ENCODE results near the gene TRIP13. TPM values are rescaled to one million over a fixed set of nuclear protein-coding genes. Genes with fewer than 3 reads are reported as not detected.
A peak's percentile ranks its signal among the peaks of the same experiment; 100 is the strongest.
"Not testable (repeated sequence)": the region's sequence is repeated elsewhere in the genome, so short reads cannot be mapped to it uniquely, and the experiment has no call there.

The TRIP13 gene
- total RNA-seq, 1 donor, result 32.5 TPM

DNA sequence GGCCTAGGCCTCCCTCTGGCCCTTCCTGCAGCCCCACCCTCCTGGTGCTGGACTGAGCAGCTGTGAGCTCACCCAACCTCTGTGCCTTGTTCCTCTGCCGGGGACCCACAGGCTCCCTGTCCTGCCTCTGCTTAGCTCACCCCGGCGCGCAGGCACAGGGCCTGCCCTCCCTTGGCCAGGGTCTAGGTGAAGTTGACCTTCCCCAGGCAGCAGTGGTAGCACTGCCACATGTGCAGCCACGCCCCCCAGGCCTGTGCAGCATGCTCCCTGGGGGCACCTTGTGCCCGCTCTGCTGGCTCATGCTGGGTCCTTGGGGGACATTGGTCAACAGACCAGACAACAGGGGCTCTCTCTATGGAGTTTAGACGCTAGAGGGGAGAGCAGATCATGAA, 18.1 kb downstream of the TRIP13 start:
- H3K4me3 ChIP-seq (ENCODE audit: low read depth, low read length), result no peak overlapping the region
- TF ChIP-seq CTCF (IDR thresholded peaks at IDR 0.05; ENCODE audit: insufficient read depth, low read length), result no peak
- no peak for DNase-seq (ENCODE audit: low read depth)

- DNase-seq (ENCODE audit: low read depth), result peak; percentile 12
- H3K4me3 ChIP-seq (ENCODE audit: low read depth, low read length), result no peak overlapping the region
- TF ChIP-seq CTCF (IDR thresholded peaks at IDR 0.05; ENCODE audit: insufficient read depth, low read length), result no peak
These were observed 18.9 kb downstream of the TRIP13 start for GRCh38 chr5:911601-912000.

- H3K4me3 ChIP-seq (ENCODE audit: low read depth, low read length), result no peak overlapping the region
- TF ChIP-seq CTCF (IDR thresholded peaks at IDR 0.05; ENCODE audit: insufficient read depth, low read length), result peak; percentile 14
These were observed 19.8 kb downstream of the TRIP13 start for GRCh38 chr5:912280-913091.

GRCh38 chr5:914174-914573, 21.5 kb downstream of the TRIP13 start:
- TF ChIP-seq CTCF (IDR thresholded peaks at IDR 0.05; ENCODE audit: insufficient read depth, low read length), result no peak
- no peak overlapping the region for H3K4me3 ChIP-seq (ENCODE audit: low read depth, low read length)
- no peak for DNase-seq (ENCODE audit: low read depth)

More at GRCh38 chr5:912280-913091, 19.8 kb downstream of the TRIP13 start:
- peak; percentile 83 for DNase-seq (ENCODE audit: low read depth)

DNA sequence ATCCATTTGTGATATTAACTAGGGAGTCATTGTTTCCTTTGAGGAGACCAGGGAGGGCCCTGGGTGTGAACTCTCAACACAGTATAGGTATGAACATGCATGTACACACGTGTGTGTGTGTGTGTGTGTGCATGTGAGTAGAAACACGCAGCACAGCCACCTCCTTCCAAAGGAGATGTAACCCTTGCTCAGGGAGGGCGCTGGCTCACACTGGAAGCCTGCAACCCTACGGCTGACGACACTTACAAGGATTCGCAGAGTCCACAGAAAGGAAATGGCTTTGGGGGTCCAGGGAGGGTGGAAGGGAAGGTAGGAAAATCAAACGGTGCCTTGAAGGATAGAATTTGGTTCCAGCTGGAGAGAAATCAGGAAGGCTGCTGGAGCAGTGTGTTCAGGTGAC, 21.9 kb downstream of the TRIP13 start:
- TF ChIP-seq CTCF (IDR thresholded peaks at IDR 0.05; ENCODE audit: insufficient read depth, low read length), result no peak
- DNase-seq (ENCODE audit: low read depth), result no peak
- H3K4me3 ChIP-seq (ENCODE audit: low read depth, low read length), result no peak overlapping the region

DNA sequence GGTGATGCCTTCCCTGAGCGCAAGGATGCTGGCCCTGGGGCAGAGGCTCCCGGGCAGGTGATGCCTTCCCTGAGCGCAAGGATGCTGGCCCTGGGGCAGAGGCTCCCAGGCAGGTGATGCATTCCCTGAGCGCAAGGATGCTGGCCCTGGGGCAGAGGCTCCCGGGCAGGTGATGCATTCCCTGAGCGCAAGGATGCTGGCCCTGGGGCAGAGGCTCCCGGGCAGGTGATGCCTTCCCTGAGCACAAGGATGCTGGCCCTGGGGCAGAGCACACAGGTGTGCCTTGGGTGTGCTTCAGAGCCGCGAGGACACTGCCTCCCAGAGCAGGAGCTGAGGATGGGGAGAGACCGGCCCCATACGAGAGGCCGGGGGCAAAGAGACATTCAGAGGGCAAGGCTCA, 22.7 kb downstream of the TRIP13 start:
- H3K4me3 ChIP-seq (ENCODE audit: low read depth, low read length); DNase-seq (ENCODE audit: low read depth): not testable (repeated sequence)

DNA sequence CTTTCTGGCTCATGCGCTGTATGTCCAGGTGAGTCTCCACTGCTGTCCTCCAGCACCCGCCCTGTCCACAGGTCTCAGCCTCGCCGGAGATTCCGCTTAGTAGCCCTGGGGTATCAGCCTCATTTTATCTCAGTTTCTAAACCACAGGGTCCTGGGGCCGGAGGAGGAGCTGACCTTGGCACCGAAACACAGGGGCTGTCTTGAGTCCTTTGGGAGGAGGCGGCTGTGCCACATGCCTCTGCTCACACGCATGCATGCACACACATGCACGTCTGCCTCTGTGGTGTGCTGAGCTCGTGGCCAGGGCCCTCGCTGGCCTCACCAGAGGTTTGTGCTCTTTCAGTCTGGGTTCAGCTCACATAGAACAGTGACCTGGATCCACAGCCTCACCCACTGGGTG, 23.3 kb downstream of the TRIP13 start:
- no peak for DNase-seq (ENCODE audit: low read depth)
- no peak overlapping the region for H3K4me3 ChIP-seq (ENCODE audit: low read depth, low read length)
- no peak for TF ChIP-seq CTCF (IDR thresholded peaks at IDR 0.05; ENCODE audit: insufficient read depth, low read length)
